Skeletal muscle cell (primary cell): ENCODE results near the gene S100P.
"Not testable (repeated sequence)": the region's sequence is repeated elsewhere in the genome, so short reads cannot be mapped to it uniquely, and the experiment has no call there.

ENCODE experiments used
- DNase-seq: peaks from one replicate; pipeline ENCODE4 v3.0.0-alpha.2; 2010; ENCODE audit warnings: low read depth
- H3K4me3 ChIP-seq: 2 replicates; pipeline ENCODE4 v1.5.1; 2011; ENCODE audit warnings: low read depth, mild to moderate bottlenecking, control low read depth, low read length, moderate library complexity

The S100P gene

DNA sequence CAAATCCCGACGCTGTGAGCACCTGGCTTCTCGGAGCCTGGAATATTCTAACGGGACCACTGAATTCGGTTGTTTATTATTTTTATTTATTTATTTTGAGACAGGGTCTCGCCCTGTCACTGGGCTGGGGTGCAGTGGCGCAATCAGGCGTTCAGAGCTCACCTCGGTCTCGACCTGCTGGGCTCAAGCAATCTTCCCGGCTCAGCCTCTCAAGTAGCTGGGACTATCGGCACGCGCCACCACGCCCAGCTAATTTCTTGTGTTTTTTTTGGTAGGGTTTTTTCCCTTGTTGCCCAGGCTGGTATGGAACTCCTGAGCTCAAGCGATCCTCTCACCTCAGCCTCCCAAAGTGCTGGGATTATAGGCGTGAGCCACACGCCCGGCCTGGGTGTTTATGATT is 21.5 kb upstream of the S100P start:
- no peak overlapping the region for H3K4me3 ChIP-seq
- DNase-seq, result no peak

DNA sequence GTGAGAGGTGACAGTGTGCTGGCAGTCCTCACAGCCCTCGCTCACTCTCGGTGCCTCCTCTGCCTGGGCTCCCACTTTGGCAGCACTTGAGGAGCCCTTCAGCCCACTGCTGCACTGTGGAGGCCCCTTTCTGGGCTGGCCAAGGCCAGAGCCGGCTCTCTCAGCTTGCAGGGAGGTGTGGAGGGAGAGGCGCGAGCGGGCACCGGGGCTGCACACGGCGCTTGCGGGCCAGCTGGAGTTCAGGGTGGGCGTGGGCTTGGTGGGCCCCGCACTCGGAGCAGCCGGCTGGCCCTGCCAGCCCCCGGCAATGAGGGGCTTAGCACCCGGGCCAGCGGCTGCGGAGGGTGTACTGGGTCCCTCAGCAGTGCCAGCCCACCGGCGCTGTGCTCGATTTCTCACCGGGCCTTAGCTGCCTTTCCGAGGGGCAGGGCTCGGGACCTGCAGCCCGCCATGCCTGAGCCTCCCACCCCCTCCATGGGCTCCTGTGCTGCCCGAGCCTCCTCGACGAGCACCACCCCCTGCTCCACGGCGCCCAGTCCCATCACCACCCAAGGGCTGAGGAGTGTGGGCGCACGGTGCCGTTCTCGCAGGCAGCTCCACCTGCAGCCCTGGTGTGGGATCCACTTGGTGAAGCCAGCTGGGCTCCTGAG is 21.0 kb upstream of the S100P start:
- DNase-seq, H3K4me3 ChIP-seq: not testable (repeated sequence)

GRCh38 chr4:6673191-6673659 is 20.5 kb upstream of the S100P start:
- DNase-seq, result not testable (repeated sequence)
- H3K4me3 ChIP-seq, result peak overlapping the region; percentile 72

GRCh38 chr4:6673660-6674499 is 19.8 kb upstream of the S100P start:
- H3K4me3 ChIP-seq, result peak overlapping the region; percentile 72
- DNase-seq, result peak; percentile 91

GRCh38 chr4:6674500-6675149 is 19.1 kb upstream of the S100P start:
- no peak for DNase-seq
- peak overlapping the region; percentile 72 for H3K4me3 ChIP-seq

DNA sequence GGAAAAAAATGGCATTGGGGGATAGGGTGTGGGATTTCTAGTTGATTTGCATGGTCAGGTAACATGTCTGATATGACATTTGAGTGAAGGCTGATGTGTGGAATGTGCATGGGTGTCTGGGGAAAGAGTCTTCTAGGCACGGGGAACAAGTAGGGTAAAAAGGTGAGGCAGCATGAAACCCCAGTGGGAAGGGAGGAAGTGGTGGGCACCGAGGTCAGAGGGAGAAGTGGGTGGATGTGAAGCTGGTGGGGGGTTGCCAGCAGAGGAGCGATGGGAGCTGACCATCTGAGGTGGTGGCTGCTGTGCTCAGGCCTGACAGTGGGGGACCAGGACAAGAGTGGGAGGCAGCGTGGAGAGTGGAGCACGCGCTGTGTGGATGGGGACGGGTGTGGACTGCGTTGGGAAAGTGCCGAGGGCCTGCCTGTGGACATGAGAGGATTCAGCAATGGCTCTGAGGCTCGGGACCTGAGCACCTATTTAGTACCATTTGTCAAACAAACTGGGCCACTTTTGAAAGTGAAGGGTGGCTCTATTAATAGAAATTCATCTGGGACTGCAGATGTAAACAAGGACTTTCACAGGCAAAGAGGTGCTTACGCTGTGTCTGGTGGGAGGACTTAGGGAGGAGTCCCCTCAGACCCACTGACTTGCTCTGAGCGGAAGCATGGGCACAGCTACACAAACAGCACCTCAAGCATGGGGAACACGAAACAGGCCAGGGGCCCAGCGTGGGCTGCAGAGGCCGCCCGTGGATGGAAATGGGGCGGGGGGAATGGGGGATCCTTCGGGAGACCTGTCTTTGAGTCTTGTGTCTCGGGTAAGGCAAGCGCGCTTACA is 16.7 kb upstream of the S100P start:
- no peak for DNase-seq
- H3K4me3 ChIP-seq, result no peak overlapping the region

DNA sequence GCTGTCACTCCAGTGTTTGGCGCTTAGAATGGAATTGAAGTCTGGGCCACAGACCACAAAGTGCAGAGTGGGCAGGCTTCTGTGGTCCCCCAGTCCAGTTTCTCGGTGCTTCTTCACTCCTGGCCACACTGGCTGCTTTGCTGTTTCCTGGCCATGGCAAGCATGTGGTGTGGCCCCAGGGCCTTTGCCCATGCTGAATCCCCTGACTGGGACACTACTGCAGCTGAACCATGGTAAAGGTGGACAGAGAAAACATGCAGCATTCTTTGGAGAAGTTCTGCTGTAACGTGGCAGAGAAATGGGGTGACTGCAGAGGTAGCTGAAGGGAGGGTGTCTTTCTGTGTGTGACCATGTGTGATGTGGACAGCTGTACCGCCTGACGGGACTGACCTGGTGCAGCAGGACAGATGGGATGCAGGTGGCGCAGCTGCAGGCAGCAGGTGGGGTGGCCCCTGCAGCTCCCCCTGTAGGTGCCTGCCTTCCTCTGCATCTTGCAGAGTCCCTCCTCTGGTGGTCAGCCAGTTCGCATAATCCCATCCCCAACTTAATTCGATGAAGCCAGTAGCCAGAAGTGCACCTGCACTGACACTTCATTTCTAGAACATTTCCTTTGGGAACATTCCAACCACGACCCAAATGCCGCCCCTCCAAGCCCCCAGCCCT is 13.2 kb upstream of the S100P start:
- no peak for DNase-seq
- H3K4me3 ChIP-seq, result no peak overlapping the region

DNA sequence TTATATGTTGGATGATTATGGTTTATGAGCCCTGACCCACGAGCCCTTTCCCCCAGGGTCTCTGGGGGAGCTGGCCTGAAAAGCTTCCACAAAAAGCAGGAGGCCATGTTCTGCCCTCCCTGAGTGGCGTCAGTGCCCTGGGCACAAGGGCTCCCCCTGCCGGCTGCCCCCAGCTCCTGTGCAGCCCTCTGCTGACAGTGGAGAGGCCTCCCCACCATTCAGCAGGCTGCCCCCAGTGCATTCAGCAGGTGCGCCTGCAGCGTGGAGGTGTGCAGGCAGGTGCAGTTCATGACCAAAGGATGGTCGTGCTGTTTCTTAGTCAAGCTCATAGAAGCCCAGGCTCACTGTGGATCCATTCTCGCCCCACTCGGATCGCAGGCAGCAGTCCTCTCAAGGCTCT is 12.5 kb upstream of the S100P start:
- H3K4me3 ChIP-seq, result no peak overlapping the region
- no peak for DNase-seq

DNA sequence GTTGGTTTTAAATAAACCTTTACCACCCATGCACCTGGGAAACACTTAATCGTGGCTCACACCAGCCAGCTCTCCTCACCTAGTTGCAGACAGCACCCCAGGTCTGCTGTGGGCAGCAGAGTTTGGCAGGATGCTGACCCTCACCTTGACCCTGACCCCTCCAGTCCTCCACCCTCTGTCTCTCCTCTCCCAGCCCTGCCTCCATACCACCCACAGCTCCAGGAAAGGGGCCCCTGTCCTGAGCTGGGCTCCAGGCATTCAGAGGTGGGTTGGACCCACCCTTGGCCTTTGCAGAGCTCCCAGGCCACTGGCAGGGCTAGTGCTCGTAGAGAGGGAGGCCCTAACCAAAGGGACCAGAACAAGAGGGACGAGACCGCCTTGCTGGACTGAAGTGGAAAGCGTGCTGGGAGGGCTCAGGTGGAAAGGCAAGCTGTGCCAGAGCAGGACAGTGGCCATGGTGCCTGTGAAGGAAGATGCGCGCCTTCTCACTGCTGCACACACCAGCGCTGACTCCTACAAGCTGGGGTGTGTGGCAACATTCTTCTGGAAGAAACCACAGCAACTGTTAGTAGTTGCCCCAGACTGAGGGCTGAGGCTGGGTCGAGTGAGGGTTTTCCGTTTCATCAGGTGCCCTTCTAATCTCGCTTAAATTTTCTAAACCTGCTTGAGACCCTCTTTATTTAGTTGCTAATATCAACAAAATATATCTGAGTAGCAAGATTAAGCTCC is 10.7 kb upstream of the S100P start:
- H3K4me3 ChIP-seq, result no peak overlapping the region
- no peak for DNase-seq

- no peak overlapping the region for H3K4me3 ChIP-seq
- no peak for DNase-seq
Observed at GRCh38 chr4:6684656-6685055, 9.0 kb upstream of the S100P start.

DNA sequence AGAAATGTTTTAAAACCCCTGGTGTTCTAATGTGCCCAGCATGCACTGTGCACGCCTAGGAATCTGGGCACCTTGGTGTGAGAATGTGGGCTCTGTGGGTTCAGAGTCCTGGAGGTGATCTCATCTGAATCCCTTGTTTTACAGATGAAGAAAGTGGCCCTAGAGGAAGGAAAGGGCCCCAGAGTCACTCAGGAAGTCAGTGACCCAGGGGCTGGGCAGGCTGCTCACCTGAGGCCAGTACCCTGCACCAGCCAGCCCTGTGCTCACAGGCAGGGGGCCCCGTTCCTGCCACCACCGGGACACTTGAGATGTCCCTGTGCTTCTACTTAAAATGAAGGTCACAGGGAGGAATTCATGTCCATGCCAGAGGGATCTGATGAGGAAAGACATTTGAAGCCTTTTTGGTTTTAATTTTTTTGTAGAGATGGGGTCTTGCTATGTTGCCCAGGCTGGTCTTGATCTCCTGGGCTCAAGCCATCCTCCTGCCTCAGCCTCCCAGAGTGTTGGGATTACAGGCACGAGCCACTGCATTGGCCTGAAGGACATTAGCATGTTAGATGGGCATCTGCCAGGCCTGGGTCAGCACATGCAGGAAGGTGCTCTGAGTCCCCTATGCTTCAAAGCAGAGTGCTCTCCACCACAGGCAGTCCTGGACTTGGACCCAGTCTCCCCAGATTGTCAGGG is 7.4 kb upstream of the S100P start:
- no peak overlapping the region for H3K4me3 ChIP-seq
- DNase-seq, result no peak

DNA sequence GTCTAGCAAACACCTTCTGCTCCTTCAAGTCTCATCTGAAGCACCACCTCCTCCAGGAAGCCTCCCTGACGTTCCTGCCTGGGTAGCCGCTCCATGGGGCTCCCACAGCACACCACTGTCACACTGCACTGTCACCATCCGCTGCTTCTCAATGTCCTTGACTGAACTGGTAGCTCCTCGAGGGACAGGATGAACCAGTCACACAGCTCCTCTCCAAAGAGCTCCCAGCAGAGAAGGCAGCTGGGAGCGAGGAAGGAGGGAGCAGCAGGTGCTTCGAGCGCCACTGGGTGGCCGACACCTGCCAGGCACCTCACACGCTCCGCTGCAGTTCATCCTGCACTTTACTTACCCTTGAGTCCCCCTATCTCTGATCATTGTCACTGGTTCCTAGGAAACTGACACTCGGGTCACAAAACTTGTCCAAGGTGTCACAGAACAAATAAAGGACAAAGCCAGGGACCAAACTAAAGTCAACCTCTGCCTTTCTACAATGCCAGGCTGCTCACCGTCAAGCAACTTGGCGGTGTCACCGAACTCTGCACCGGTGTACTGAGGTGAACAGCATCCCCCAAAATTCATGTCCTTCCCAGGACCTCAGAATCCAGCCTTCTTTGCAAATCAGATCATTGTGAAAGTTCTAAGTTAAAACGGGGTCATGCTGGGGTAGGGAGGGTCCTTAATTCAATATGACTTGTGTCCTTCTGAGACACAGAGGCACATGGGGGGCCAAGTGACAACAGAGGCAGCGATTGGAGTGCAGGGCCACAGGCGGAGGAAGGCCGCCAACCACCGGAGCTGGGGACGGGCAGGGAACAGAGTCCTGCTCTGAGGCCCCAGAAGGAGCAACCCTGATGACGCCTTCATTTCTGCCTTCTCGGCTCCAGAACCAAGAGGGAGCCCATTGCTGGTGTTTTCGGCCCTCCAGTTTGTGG is 5.5 kb upstream of the S100P start:
- H3K4me3 ChIP-seq, result no peak overlapping the region
- DNase-seq, result no peak

- no peak overlapping the region for H3K4me3 ChIP-seq
- peak; percentile 87 for DNase-seq
Observed at GRCh38 chr4:6688879-6689505, 4.7 kb upstream of the S100P start.

GRCh38 chr4:6689506-6689960 is 4.1 kb upstream of the S100P start:
- DNase-seq, result no peak
- no peak overlapping the region for H3K4me3 ChIP-seq

- H3K4me3 ChIP-seq, result no peak overlapping the region
- DNase-seq, result no peak
Observed at GRCh38 chr4:6692379-6692778, 1.3 kb upstream of the S100P start.

- no peak overlapping the region for H3K4me3 ChIP-seq
- DNase-seq, result peak; percentile 57
Observed at GRCh38 chr4:6692806-6693205, 872 bp upstream of the S100P start.
